Stimulated activated CD4-positive, alpha-beta T cell treated with anti-CD3 and anti-CD28 coated beads, Interleukin-2, amount 100 ng/mL, for 24 hours (primary cell): ENCODE data around the gene MGA.

Source experiments
- DNase-seq, 2 donors: peaks; one replicate each; pipeline ENCODE4 v3.0.0-alpha.2; 2020

Gene MGA

DNA sequence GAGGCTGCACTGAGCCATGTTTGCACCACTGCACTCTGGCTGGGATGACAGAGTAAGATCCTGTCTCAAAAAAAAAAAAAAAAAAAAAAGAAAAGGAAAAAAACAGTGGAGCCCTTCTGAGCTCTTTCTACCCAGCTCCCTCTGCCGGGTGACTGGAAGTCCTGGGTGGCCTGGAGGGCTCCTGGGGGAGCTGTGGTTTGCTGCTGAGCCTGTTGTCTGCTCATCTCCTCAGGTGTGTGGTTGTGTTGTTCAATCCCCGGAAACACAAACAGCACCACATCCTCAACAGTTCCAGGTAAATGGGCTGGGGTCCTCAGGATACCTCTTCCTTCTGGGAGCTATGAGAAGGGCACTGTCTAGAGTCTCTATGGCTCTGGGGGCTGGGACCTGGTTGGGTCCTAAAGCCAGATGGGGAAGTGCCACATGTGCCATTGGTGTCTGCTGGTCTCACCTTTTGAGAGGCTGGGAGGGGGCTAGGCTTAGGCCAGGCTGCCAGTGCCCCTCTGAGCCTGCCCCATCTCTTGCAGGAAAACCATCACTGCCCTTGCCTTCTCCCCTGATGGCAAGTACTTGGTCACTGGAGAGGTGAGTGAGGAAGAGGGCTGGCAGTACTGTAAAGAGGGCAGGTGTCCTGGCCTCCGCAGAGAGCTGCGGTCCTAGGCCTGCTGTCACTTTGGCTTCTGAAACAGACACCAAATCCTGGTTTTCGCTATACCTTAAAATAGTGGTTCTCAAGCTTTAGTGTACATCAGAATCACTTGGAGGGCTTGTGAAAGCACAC lies 150.6 kb downstream of the MGA start:
- DNase-seq = no peak

DNA sequence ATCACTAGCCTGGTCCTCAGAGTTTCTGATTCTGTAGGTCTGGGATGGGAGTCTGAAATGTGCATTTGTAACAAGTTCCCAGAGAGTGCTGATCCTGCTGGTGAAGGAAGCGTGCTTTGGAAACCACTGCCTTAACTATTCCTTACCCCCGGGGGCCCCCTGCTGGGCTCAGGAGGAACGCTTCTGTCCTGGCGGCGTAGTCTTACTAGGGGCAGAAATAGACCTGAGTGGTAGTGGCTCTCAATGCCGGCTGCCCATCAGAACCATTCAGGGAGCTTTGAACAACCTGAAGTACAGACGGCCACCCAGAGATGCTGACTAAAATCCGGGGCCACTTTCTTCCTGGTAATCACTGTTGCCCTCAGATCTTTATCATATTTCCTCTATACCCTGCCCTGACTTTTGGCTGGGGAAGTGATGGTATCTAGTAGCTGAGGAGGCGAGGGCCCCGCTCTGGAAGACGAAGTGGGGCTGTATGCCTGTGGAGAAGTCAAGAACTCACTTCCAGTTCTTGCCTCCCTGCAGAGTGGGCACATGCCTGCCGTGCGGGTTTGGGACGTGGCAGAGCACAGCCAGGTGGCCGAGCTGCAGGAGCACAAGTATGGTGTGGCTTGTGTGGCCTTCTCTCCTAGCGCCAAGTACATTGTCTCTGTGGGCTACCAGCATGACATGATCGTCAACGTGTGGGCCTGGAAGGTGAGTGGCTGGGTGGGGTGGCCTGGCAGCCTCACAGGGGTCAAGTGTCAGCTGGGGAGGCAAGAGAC lies 151.4 kb downstream of the MGA start:
- DNase-seq = peak; percentile 80 to 81

DNA sequence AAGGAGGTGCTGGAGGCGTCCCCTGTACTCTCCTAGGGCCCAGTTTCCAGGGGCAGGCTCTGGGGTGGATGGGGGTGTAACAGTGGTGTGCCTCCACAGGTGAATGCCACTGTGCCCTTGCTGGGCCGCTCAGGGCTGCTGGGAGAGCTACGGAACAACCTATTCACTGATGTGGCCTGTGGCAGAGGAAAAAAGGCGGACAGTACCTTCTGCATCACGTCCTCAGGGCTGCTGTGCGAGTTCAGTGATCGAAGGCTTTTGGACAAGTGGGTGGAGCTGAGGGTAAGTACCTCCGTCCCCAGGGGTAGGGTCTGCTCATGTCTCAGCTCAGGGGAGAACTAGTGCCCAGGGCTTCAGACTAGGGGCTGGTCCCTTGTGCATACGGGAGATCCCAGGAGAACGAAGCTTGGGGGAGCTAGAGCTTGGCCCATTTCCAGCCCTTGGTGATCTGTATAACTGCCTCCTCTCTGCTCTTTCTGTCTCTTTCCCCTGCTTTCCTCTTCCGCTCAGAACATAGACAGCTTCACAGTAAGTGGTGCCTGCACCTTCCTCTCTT lies 152.7 kb downstream of the MGA start:
- no peak for DNase-seq

DNA sequence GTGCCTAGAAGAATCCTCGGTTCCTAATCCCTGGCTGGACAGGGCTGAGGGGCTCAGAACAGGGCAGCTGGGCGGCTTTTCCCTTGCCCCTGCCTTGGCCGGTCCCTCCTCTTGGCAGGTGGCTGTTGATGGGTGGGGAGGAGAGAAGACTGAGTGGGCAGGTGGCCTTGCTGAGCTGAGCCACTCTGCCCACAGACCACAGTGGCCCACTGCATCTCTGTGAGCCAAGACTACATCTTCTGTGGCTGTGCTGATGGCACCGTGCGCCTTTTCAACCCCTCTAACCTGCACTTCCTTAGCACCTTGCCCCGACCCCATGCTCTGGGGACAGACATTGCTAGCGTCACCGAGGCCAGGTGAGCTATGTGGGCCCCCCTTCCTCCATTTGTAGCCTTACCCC lies 153.2 kb downstream of the MGA start:
- no peak for DNase-seq

DNA sequence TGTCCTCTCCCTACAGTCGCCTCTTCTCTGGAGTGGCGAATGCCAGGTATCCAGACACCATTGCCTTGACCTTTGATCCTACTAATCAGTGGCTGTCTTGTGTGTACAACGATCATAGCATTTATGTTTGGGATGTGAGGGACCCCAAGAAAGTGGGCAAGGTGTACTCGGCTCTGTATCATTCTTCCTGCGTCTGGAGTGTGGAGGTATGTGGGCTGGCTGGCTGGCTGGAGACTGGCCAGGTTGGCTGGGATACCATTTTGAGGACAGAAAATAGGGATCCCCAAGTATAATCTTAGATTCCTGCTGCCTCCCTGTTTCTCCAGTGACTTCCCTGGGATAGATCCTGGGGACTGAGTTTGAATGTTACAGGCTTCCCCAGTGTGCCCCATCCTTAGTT lies 154.3 kb downstream of the MGA start:
- DNase-seq = no peak

DNA sequence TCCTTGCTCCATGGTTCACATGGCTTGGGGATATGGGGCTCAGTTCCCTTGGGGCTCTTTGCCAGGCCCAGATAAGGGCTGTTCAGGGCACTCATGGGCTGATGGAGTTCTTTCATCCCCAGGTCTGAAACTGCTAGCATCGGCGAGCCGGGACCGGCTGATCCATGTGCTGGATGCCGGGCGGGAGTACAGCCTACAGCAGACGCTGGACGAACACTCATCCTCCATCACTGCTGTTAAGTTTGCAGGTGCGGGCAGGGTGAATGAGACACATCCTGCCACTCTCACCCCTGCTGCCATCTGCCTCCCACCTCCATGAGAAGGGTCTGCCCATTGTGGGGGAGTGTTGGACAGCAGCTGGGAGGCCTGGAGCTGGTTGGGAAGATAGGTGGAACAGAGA lies 156.6 kb downstream of the MGA start:
- no peak for DNase-seq

DNA sequence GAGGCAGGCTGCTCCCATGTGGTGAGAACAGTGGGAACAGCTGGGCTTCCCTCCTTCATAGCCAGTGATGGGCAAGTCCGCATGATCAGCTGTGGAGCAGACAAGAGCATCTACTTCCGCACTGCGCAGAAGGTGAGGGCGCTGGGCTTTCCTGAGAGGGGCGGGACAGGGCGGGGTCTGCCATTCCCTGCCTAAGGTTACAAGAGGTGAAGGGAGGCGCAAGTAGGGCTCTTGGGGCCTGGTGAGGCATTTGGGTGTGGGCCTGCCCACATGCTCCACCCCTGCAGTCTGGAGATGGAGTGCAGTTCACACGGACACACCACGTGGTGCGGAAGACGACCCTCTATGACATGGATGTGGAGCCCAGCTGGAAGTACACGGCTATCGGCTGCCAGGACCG lies 157.1 kb downstream of the MGA start:
- no peak for DNase-seq

DNA sequence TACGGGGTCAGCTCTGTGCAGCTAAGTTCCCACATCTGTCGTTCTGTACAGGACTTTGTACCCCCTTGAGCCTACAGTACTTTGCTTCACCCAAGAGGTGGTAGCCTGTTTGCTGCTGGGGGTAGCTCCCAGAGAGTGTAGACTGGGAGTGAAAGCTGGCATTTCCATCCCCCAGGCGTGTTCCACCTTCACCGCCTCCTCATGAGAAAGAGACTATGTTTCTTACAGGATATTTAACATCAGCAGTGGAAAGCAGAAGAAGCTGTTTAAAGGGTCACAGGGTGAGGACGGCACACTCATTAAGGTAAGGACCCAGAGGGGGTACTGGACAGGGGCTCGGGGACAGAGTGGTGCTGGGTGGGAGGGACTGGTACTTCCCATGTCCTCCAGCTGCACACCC lies 157.6 kb downstream of the MGA start:
- no peak for DNase-seq

DNA sequence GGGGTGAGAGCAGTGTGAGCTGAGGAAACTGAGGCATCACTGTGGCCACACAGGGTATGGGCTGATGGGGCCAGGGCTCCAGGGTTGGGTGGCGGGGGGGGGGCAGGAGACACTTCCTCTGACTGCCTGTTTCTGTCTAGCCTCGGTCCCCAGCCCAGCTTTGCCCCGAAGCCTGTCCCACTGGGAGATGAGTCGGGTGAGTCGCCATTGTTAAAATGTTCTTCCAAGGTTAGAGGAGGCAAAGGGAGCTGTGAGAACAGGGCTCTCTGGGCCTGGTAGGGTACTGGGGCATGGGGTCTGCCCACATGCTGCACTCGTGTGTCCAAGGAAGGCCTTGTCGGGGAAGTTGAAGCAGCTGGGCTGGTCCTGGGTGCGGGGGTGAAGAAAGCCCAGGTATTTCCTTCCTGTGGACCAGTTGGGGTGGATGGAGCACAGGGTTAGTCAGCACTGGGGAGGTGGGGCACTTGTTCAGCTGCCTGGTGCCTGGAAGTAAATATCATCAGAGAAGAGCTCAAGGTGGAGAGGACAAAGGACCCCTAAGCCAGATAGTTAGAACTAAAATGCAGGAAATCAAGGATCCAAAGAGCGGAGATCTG lies 159.3 kb downstream of the MGA start:
- no peak for DNase-seq

DNA sequence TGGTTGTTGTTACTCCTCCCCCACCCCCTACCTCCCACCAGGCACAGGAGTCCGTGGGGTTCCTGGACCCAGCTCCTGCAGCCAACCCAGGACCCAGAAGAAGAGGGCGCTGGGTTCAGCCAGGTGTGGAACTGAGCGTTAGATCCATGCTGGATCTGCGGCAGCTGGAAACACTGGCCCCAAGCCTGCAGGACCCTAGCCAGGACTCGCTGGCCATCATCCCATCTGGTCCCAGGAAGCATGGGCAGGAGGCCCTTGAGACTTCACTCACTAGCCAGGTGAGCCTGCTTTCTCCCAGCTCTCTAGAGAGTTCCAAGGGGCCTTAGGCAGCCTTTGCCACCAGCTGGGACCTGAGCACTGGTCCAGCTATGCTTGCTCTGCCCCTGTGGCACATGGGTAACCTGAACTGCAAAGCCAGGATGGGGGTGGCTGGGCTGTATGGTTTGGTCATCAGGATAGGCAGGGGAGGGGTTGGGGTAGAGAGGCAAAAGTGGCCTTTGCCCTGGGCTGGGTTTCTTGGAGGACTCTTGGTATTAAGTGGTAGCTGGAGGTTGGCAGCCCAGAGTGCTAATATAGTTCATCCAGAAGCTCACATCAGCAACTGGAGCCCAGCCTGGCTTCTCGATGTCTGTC lies 160.7 kb downstream of the MGA start:
- DNase-seq = no peak

DNA sequence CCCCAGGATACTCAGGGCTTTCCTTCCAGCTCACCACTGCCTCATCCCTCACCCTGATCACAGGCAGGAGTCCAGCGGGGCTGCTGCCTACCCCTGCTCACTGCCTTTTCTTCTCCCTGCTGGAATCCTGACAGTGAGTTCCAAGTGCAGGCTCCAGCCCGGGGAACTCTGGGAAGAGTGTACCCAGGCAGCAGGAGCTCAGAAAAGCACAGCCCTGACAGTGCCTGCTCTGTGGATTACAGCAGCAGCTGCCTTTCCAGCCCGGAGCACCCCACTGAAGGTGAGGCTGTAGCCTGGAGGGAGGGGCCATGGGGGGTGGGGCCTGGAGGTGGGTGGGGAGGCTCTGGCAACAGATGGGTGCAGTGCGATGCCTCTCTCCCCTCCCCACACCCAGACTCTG lies 161.6 kb downstream of the MGA start:
- DNase-seq = no peak

DNA sequence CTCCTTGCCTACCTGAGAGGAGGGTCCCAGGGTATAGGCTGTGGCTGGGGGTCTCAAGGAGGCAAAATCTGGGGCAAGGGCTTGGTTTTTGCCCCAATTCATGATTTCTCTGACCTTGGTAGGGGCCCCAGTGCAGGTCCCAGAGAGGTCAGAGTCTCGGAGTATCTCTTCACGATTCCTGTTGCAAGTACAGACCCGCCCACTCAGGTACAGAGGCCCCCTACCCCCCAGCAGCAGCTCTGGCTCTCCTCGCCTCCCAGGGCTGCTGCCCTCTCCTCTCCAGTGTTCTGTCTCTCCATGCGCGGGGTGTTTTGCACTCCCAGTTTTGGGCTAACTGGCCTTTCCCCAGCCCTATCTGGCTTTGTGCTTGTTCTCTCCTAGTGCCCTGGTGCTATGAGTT lies 162.3 kb downstream of the MGA start:
- no peak for DNase-seq
